Stimulated activated CD4-positive, alpha-beta T cell treated with anti-CD3 and anti-CD28 coated beads, Interleukin-15, amount 100 ng/mL, for 48 hours (primary cell): ENCODE data around the gene ATG14.

Experiments
- DNase-seq, 2 donors: peaks; one replicate each; pipeline ENCODE4 v3.0.0-alpha.2; 2020; ENCODE audit warnings: low read depth in 2 of 2

Gene ATG14

GRCh38 chr14:55316564-55316963, 95.1 kb downstream of the ATG14 start:
- DNase-seq, result no peak
